GM12878 (cell line): ENCODE results near the gene CAMKK1. TPM values are rescaled to one million over a fixed set of nuclear protein-coding genes. Genes with fewer than 3 reads are reported as not detected.

ENCODE experiments used
- ATAC-seq: fragments of 200-7000 bp; cut with Tn5 transposase; 3 replicates; pipeline ENCODE4 v1.9.1; 2020; ENCODE audit warnings: mild to moderate bottlenecking, moderate library complexity
- BruUV-seq: library from RNA; stranded (reverse); fragments of 400-500 nt; replicated peaks from 2 replicates; lab custom pipeline; 2021; lab: Mats Ljungman, UMichigan
- CTCF ChIA-PET: fragments of 300-600 bp; sonication (Branson Sonifier 250); formaldehyde crosslinking; extraction: SDS; loops from one replicate; lab custom pipeline; 2021; ENCODE audit warnings: inconsistent platforms; lab: Yijun Ruan, JAX
- POLR2A ChIA-PET: fragments of 350-600 bp; formaldehyde crosslinking; extraction: SDS; loops from one replicate; lab custom pipeline; 2021; ENCODE audit warnings: inconsistent platforms; lab: Charles Lee
- RAD21 ChIA-PET: fragments of 300-600 bp; sonication (Branson Sonifier 250); formaldehyde crosslinking; loops from one replicate; lab custom pipeline; 2023; ENCODE audit warnings: antibody characterized with exemption; ENCODE audit not compliant: unreplicated experiment; lab: Charles Lee
- SMC1A ChIA-PET: fragments of 300-600 bp; sonication (Branson Sonifier 250); formaldehyde crosslinking; loops from one replicate; lab custom pipeline; 2023; ENCODE audit not compliant: unreplicated experiment, uncharacterized antibody; lab: Charles Lee
- DNase-seq: peaks from one replicate; pipeline ENCODE4 v3.0.0-alpha.2; 2011; ENCODE audit warnings: low read depth, low spot score
- FAIRE-seq: peaks from 3 replicates; lab custom pipeline; 2011; peaks lifted over from hg19 to GRCh38; lab: Jason Lieb, UNC
- H2AFZ ChIP-seq: 2 replicates; pipeline ENCODE4 v1.6.0; 2011; ENCODE audit warnings: low read depth, low read length, control low read depth; ENCODE audit not compliant: control insufficient read depth
- H3K27ac ChIP-seq: 2 replicates; pipeline ENCODE4 v1.5.1; 2011; ENCODE audit warnings: control low read depth; ENCODE audit not compliant: control insufficient read depth, insufficient read depth
- H3K27me3 ChIP-seq, 2 experiments: replicated peaks in 1 of 2; 2 replicates each; pipeline versions ENCODE4 v1.6.0 to v1.6.1; 2011; ENCODE audit warnings: low read length in 1 of 2; ENCODE audit not compliant: control insufficient read depth in 2 of 2, insufficient read depth in 2 of 2
- H3K36me3 ChIP-seq, 2 experiments: 2 replicates each; pipeline ENCODE4 v1.5.1; 2011; ENCODE audit warnings: low read length in 1 of 2; ENCODE audit not compliant: control insufficient read depth in 2 of 2, insufficient read depth in 2 of 2
- H3K4me1 ChIP-seq: 2 replicates; pipeline ENCODE4 v1.6.1; 2011; ENCODE audit warnings: mild to moderate bottlenecking, low read length, moderate library complexity, mixed read lengths; ENCODE audit not compliant: control insufficient read depth, insufficient read depth
- H3K4me2 ChIP-seq: 2 replicates; pipeline ENCODE4 v1.6.0; 2011; ENCODE audit warnings: control low read depth; ENCODE audit not compliant: control insufficient read depth, insufficient read depth
- H3K4me3 ChIP-seq: fragments of 200-600 bp; sonication (generic); 2 replicates; pipeline ENCODE4 v1.5.1; 2016
- H3K79me2 ChIP-seq: 2 replicates; pipeline ENCODE4 v1.6.0; 2011; ENCODE audit warnings: low read length; ENCODE audit not compliant: control insufficient read depth, insufficient read depth
- H3K9ac ChIP-seq: 2 replicates; pipeline ENCODE4 v1.8.0; 2011; ENCODE audit warnings: low read length, control low read depth, mixed read lengths; ENCODE audit not compliant: control insufficient read depth, insufficient read depth
- H3K9me3 ChIP-seq: replicated peaks from 3 replicates; pipeline ENCODE4 v1.5.1; 2011; ENCODE audit warnings: mild to moderate bottlenecking, low read length; ENCODE audit not compliant: control insufficient read depth, insufficient read depth
- H4K20me1 ChIP-seq: 2 replicates; pipeline ENCODE4 v1.6.0; 2011; ENCODE audit not compliant: control insufficient read depth, insufficient read depth
- BACH1 ChIP-seq: fragments of 450-650 bp; IDR thresholded peaks from 2 replicates; pipeline ENCODE4 v1.6.1; 2017; ENCODE audit warnings: mild to moderate bottlenecking, borderline replicate concordance
- BMI1 ChIP-seq: fragments of 450-650 bp; IDR thresholded peaks from 2 replicates; pipeline ENCODE4 v1.6.1; 2016; ENCODE audit warnings: mild to moderate bottlenecking, moderate library complexity, borderline replicate concordance
- IRF3 ChIP-seq: fragments of 450-650 bp; IDR thresholded peaks from 2 replicates; pipeline ENCODE4 v1.6.1; 2014; ENCODE audit warnings: mild to moderate bottlenecking
- NKRF ChIP-seq: fragments of 450-650 bp; conservative IDR thresholded peaks from 2 replicates; pipeline ENCODE4 v1.6.1; 2017; ENCODE audit warnings: mild to moderate bottlenecking, moderate library complexity
- PAX5 ChIP-seq: IDR thresholded peaks from 2 replicates; pipeline ENCODE4 v1.6.1; 2011; ENCODE audit warnings: low read depth, low read length, borderline replicate concordance
- WGBS: methylation state at CpG from one replicate; pipeline ENCODE4 v1.1.6; 2016; ENCODE audit warnings: low lambda C conversion rate; ENCODE audit not compliant: insufficient replicate concordance, insufficient coverage; ENCODE audit errors: missing lambda C conversion rate; 5-methylcytosine and 5-hydroxymethylcytosine counted together
- in situ Hi-C: fragments of 300-500 bp; cut with MboI; formaldehyde crosslinking; loops from 9 replicates; pipeline ENCODE4 v1.14.3; 2018; ENCODE audit warnings: mixed read lengths
- intact Hi-C: fragments of 100-400 bp; cut with micrococcal nuclease; formaldehyde crosslinking; loops from one replicate; pipeline ENCODE4 v1.14.2; 2022; ENCODE audit not compliant: unreplicated experiment
- polyA plus RNA-seq, 11 experiments: library from polyadenylated mRNA; depleted of rRNA in 4 of 11; unstranded in 6 of 11; stranded (reverse) in 5 of 11; fragments of >200 nt; fragmentation: Nextera tagmentation in 4 of 11; fragmentation: Illumina TruSeq in 1 of 11; extraction: Ambion mirVana in 4 of 11; extraction: Trizol in 1 of 11; gene quantifications; 1 replicate in 1 of 11; 2 replicates in 10 of 11; pipeline versions ENCODE4 v1.2.1 to v1.2.3, GENCODE V29; 2011 to 2016; ENCODE audit warnings: inconsistent platforms in 2 of 11, missing spikeins in 2 of 11, low read depth in 1 of 11
- total RNA-seq, 4 experiments: library from RNA; depleted of rRNA in 3 of 4; stranded (reverse); fragments of >200 nt in 3 of 4; fragmentation: Illumina TruSeq in 1 of 4; extraction: Trizol in 1 of 4; gene quantifications; 2 replicates each; pipeline versions ENCODE4 v1.2.1 to v1.2.3, GENCODE V29; 2013 to 2021

Gene CAMKK1
- total and polyA plus RNA-seq, 10 of the 15 experiments (the other 5 are each of a cell fraction or from before 2014, with no cell fraction given): 0.06 to 0.84 (median 0.37) TPM

- ATAC-seq (no peak), DNase-seq (no peak), FAIRE-seq (no peak)
- H3K27me3 ChIP-seq: no peaks in the 10 kb centered on the region
- BruUV-seq: no TSS peak
- no peaks in the 10 kb centered on the region for H3K9me3 ChIP-seq
- no peaks in the 10 kb centered on the region for H3K79me2 ChIP-seq
- H3K9ac ChIP-seq: no peak overlapping the region
- POLR2A ChIA-PET: no interaction called here
- in situ Hi-C loops: no loop called here
- no peaks in the 10 kb centered on the region for H3K36me3 ChIP-seq
- H3K4me1 ChIP-seq: no peaks in the 10 kb centered on the region
- no peaks in the 10 kb centered on the region for H4K20me1 ChIP-seq
- H3K4me3 ChIP-seq: no peak overlapping the region
- RAD21 ChIA-PET: no interaction called here
- no peak overlapping the region for H3K27ac ChIP-seq
- no peak overlapping the region for H3K4me2 ChIP-seq
- SMC1A ChIA-PET: interaction anchor here (1.0 to 1.2 kb wide), 2 partner anchors 9 to 122 kb away, joined by 3 to 7 read pairs; no protein-coding TSS in a partner anchor
- intact Hi-C loops: no loop called here
- TF ChIP-seq BACH1: no peak
- no peak for TF ChIP-seq IRF3
- no peak for TF ChIP-seq PAX5
- TF ChIP-seq NKRF: no peak
- no peak for TF ChIP-seq BMI1
- H2AFZ ChIP-seq: no peak overlapping the region
- CTCF ChIA-PET: interaction anchor here (0.6 to 2.2 kb wide), 3 partner anchors 16 to 145 kb away, joined by 3 to 6 read pairs (median 4); partner anchors contain the start of gene P2RX1
- 50% methylated on average over 9 of the region's 9 CpGs for WGBS
These were observed 32.9 kb downstream of the CAMKK1 start for GRCh38 chr17:3859940-3860339.
